Adrenal gland (tissue), 12 donors: ENCODE measurements around the gene TAS2R1. TPM values are rescaled to one million over a fixed set of nuclear protein-coding genes. Genes with fewer than 3 reads are reported as not detected.

Experiments used
- DNase-seq, 7 donors: peaks; one replicate each; pipeline ENCODE4 v3.0.0-alpha.2; 2019 to 2020
- H3K27ac ChIP-seq, 5 donors: fragments of 200-600 bp; sonication (generic) in 4 of 5; 1 replicate in 3 of 5; 2 replicates in 2 of 5; pipeline versions ENCODE4 v1.5.1 to v1.8.0; 2016 to 2020; ENCODE audit warnings: mild to moderate bottlenecking in 1 of 5
- H3K27me3 ChIP-seq: fragments of 200-600 bp; 2 replicates; pipeline ENCODE4 v1.8.0; 2021
- H3K36me3 ChIP-seq, 2 donors: fragments of 200-600 bp; replicated peaks in 1 of 2; 1 replicate in 1 of 2; 2 replicates in 1 of 2; pipeline versions ENCODE4 v1.5.1 to v1.8.0; 2018 to 2022
- H3K4me1 ChIP-seq, 2 donors: fragments of 200-600 bp; replicated peaks in 1 of 2; 1 replicate in 1 of 2; 2 replicates in 1 of 2; pipeline versions ENCODE4 v1.5.1 to v1.8.0; 2018 to 2021
- H3K4me3 ChIP-seq, 4 donors: fragments of 200-600 bp; sonication (generic) in 3 of 4; one replicate each; pipeline ENCODE4 v1.5.1; 2016 to 2018
- H3K9me3 ChIP-seq, 3 donors: fragments of 200-600 bp; sonication (generic) in 1 of 3; replicated peaks in 1 of 3; 1 replicate in 2 of 3; 2 replicates in 1 of 3; pipeline versions ENCODE4 v1.5.1 to v1.8.0; 2016 to 2021
- POLR2A ChIP-seq, 2 donors: fragments of 450-650 bp; IDR thresholded peaks; one replicate each; pipeline ENCODE4 v1.6.1; 2017; ENCODE audit warnings: antibody characterized with exemption in 2 of 2, mild to moderate bottlenecking in 2 of 2, moderate library complexity in 1 of 2
- WGBS, 4 donors: extraction: QIAGEN DNeasy Blood & Tissue Kit in 2 of 4; methylation state at CpG; one replicate each; pipeline versions ENCODE4 v1.1.5 to v1.1.7; 2013 to 2017; 5-methylcytosine and 5-hydroxymethylcytosine counted together
- intact Hi-C, 2 donors: fragments of 100-400 bp; cut with DNase I; formaldehyde crosslinking; loops; one replicate each; pipeline versions ENCODE4 v1.14.1 to v1.15.0; 2022 to 2023
- polyA plus RNA-seq, 3 donors: library from polyadenylated mRNA; stranded (reverse); fragments of 200-250 nt in 2 of 3; fragments of 350-450 nt in 1 of 3; fragmentation: Illumina TruSeq in 1 of 3; extraction: RNeasy Lipid Tissue Mini Kit (QIAGEN cat#74804) in 1 of 3; gene quantifications; one replicate each; pipeline ENCODE4 v1.2.3, GENCODE V29; 2013 to 2014
- total RNA-seq, 9 donors: library from RNA; depleted of rRNA in 4 of 9; stranded (reverse); fragments of >200 nt in 4 of 9; fragments of 120-200 nt in 1 of 9; fragmentation: NEBNext Ultra II Directional in 1 of 9; extraction: Animal tissue kit (Norgen Biotek cat#: 25700) in 1 of 9; gene quantifications; one replicate each; pipeline versions ENCODE4 v1.1.0 to v1.2.4, GENCODE V29; 2013 to 2023
- TF ChIP-seq, protein P1 (sequence below), 6 experiments: fragments of 450-650 bp in 4 of 6; fragments of 200-600 bp in 2 of 6; sonication (generic) in 1 of 6; IDR thresholded peaks; 1 replicate in 5 of 6; 2 replicates in 1 of 6; pipeline versions ENCODE4 v1.5.1 to v1.8.0; 2016 to 2021; ENCODE audit warnings: antibody characterized with exemption in 6 of 6, mild to moderate bottlenecking in 2 of 6, moderate library complexity in 1 of 6
- donor health status: healthy with polysubstance abuse.
- donor health status: Bipolar disorder and iron deficiency.
- donor health status: DM: yes; HTN: yes; CAD: no.
- donor health status: DM: no; HTN: no; CAD: no.
- donor health status: DM: no; HTN: no; CAD: no.
- donor health status: DM: yes; HTN: yes; CAD: no.

TAS2R1 gene
- total and polyA plus RNA-seq, 12 donors: 0.06 TPM; not detected in 11

DNA sequence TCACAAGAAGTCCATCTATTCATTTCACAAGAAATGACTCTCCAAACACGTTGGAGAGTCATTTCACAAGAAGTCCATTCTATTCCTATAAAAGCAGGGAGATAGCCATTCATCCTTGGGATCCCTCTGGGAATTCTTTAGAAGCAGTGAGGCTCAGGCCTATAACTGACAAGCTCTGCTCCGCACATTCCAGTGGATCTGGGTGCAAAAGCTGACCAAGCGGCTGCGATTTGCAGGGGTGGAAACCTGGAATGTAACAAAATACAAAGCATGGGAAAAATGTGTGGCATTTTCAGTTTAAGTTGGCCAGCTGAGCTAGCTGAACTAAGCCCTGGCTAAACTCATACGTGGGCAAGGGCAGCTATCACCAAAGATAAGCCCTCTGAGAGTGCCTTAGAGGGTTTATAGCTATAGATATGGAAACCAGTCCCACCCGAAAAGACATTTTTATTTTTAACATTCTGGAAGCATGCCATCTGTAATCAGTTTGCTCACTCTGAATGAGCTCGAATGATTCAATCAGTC, 8.7 kb downstream of the TAS2R1 start:
- Histone ChIP-seq H3K27me3 (no peaks in the 10 kb centered on the region), H3K4me1 (no peaks in the 10 kb centered on the region), H3K9me3 (no peaks in the 10 kb centered on the region), H3K27ac (peak overlapping the region in 1 of 5 donors; percentile 16), H3K4me3 (no peak overlapping the region), H3K36me3 (no peaks in the 10 kb centered on the region)
- no peak for DNase-seq
- no peak for TF ChIP-seq POLR2A (IDR thresholded peaks at IDR 0.05)
- TF ChIP-seq, protein P1, sequence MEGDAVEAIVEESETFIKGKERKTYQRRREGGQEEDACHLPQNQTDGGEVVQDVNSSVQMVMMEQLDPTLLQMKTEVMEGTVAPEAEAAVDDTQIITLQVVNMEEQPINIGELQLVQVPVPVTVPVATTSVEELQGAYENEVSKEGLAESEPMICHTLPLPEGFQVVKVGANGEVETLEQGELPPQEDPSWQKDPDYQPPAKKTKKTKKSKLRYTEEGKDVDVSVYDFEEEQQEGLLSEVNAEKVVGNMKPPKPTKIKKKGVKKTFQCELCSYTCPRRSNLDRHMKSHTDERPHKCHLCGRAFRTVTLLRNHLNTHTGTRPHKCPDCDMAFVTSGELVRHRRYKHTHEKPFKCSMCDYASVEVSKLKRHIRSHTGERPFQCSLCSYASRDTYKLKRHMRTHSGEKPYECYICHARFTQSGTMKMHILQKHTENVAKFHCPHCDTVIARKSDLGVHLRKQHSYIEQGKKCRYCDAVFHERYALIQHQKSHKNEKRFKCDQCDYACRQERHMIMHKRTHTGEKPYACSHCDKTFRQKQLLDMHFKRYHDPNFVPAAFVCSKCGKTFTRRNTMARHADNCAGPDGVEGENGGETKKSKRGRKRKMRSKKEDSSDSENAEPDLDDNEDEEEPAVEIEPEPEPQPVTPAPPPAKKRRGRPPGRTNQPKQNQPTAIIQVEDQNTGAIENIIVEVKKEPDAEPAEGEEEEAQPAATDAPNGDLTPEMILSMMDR (IDR thresholded peaks at IDR 0.05): no peak
- intact Hi-C loops: no loop called here
- 52 to 65% (median 60%) methylated on average over 7 of the region's 7 CpGs for WGBS, 4 donors

DNA sequence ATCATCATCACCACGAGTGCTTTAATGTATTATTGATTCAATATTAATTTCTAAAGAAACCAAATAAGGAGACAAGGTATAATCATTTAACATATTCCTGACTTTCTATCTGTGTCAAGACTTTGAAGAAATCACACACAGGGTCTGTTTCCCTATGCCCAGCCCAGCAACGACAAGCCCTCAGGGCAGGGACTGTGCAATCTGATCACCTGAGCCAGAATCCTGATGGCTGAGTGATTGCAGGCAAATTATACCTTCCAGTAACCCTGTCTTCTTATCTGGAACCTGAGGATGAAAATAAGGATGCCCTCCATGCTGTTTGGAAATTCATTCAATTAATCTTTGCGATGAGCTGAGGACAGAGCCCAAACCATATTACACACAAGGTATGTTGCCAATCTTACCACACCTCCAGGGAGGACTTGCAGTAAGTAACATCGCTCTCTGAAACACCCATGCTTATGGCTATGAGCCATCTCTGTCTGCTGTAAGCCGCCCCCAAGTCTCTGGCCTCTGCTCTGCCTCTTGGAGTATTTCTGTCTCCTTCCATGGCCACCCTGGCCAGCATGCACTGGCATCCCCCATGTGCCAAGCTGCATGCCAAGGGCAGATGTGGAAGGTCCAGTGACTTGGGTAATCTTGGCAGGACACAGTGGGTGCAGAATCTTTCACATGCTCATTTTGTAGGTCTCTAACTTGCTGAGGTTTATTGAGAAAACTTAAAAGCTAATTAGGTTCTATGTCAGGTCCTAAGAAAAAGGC, 10.6 kb downstream of the TAS2R1 start:
- no peaks in the 10 kb centered on the region for H3K27me3 ChIP-seq
- H3K4me1 ChIP-seq: no peaks in the 10 kb centered on the region
- H3K9me3 ChIP-seq: no peaks in the 10 kb centered on the region
- 69 to 73% (median 71%) methylated on average over 5 of the region's 5 CpGs for WGBS, 4 donors
- DNase-seq: no peak
- no peak overlapping the region for H3K4me3 ChIP-seq
- H3K27ac ChIP-seq: no peak overlapping the region
- intact Hi-C loops: no loop called here
- no peaks in the 10 kb centered on the region for H3K36me3 ChIP-seq
- no peak for TF ChIP-seq POLR2A (IDR thresholded peaks at IDR 0.05)
- TF ChIP-seq, protein P1 (IDR thresholded peaks at IDR 0.05): no peak

DNA sequence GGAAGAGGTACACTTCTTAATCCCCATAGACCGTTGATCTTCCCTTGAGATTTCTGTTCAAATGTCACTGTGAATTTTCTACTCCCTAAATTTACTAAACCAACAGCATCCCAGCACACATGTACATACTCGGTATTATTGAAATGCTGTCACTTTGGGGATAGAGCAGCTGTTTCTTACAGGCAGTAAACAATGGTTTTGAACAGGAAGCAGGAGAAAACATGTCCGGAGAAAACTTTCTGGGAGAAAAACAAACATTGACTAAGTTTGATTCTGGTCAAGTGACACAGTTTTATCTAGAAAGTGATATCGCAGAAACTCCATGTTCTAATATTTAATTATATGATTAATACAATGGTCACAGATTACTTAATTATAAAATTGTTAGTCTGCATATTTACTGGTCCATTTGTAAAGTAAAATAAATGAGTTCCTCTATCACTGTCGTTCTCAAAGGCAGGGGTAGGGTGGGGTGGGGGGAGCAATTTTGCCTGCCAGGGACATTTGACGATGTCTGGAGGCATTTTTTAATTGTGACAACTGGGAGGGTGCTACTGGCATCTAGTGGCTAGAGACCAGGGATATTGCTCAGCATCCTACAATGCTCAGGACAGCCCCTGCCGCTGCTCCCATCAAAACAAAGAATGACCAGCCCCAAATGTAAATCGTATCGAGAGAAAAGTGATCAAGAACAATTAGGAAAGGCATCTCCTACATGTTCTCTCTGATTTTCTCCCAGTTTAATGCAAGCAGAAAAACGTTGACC, 12.2 kb downstream of the TAS2R1 start:
- no peaks in the 10 kb centered on the region for H3K4me1 ChIP-seq
- intact Hi-C loops: no loop called here
- H3K27ac ChIP-seq: no peak overlapping the region
- H3K9me3 ChIP-seq: no peaks in the 10 kb centered on the region
- no peaks in the 10 kb centered on the region for H3K36me3 ChIP-seq
- no peaks in the 10 kb centered on the region for H3K27me3 ChIP-seq
- no peak overlapping the region for H3K4me3 ChIP-seq
- no peak for TF ChIP-seq POLR2A (IDR thresholded peaks at IDR 0.05)
- TF ChIP-seq, protein P1 (IDR thresholded peaks at IDR 0.05): no peak
- WGBS, 4 donors: 33 to 38% (median 36%) methylated on average over 10 of the region's 10 CpGs
- DNase-seq: no peak

DNA sequence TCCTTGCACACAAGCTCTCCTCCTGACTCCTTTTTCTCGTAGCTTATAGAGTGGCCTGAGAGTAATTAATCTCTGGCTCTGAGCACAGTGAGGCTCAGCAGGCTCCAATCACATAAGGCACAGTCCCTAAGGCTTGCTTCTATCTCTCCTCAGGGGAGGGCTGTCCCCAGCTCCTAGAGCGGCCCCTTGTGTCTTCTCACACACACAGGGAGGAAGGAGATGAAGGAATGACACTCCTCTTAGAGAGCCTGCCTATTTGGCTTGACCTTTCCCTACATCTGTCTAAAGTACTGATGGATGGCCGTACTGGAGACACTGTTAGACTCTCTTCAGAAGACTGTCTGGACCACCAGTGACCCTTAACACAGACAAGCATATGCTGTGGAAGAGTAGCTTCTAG, 12.9 kb downstream of the TAS2R1 start:
- 28 to 43% (median 36%) methylated on average over 3 of the region's 3 CpGs for WGBS, 4 donors
- intact Hi-C loops: no loop called here

More for the DNA sequence above, 12.9 kb downstream of the TAS2R1 start:
- Histone ChIP-seq H3K27ac (no peak overlapping the region), H3K27me3 (no peaks in the 10 kb centered on the region), H3K4me1 (no peaks in the 10 kb centered on the region), H3K4me3 (no peak overlapping the region), H3K9me3 (no peaks in the 10 kb centered on the region), H3K36me3 (no peaks in the 10 kb centered on the region)
- TF ChIP-seq POLR2A (IDR thresholded peaks at IDR 0.05): no peak
- TF ChIP-seq, protein P1 (IDR thresholded peaks at IDR 0.05): no peak
- DNase-seq: no peak
